GM19023 (cell line): ENCODE measurements around the gene NAALAD2.
"Not testable (repeated sequence)": the region's sequence is repeated elsewhere in the genome, so short reads cannot be mapped to it uniquely, and the experiment has no call there.

Experiments
- ATAC-seq: cut with Tn5 transposase; IDR thresholded peaks from one replicate; pipeline ENCODE4 v1.9.1; 2021; ENCODE audit warnings: mild to moderate bottlenecking, moderate library complexity; ENCODE audit not compliant: unreplicated experiment

NAALAD2 gene

DNA sequence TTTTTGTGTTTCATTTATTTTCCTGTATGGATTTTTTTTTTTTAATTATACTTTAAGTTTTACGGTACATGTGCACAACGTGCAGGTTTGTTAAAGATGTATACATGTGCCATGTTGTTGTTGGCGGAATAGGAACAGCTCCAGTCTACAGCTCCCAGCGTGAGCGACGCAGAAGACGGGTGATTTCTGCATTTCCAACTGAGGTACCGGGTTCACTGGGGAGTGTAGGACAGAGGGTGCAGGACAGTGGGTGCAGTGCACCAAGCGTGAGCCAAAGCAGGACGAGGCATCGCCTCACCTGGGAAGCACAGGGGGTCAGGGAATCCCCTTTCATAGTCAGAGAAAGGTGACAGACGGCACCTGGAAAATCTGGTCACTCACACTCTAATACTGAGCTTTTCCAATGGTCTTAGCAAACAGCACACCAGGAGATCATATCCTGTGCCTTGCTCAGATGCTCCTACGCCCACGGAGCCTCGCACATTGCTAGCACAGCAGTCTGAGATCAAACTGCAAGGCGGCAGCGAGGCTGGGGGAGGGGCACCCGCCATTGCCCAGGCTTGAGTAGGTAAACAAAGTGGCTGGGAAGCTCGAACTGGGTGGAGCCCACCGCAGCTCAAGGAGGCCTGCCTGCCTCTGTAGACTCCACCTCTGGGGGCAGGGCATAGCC lies 105.6 kb downstream of the NAALAD2 start:
- not testable (repeated sequence) for ATAC-seq

DNA sequence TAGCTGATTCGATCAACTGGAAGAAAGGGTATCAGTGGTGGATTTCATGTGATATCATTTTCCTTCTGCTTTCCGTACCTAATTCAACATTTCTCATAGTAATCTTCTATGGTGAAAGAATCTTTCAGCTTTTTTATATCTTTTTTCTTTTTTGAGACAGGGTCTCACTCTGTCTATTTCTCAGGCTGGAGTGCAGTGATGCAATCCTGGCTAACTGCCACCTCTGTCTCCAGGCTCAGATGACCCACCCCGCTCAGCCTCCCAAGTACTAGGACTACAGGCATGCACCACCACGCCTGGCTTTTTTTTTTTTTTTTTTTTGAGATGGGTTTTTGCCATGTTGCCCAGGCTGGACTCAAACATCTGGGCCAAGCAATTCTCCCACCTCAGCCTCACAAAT lies 107.0 kb downstream of the NAALAD2 start:
- ATAC-seq: no peak
